Loucy (cell line): ENCODE data around the gene LHCGR.

Source experiments
- H2AFZ ChIP-seq: fragments of 200-600 bp; sonication (generic); 2 replicates; pipeline ENCODE4 v1.6.0; 2016; ENCODE audit warnings: antibody characterized with exemption, mild to moderate bottlenecking, low read length, moderate library complexity
- H3F3A ChIP-seq: fragments of 200-600 bp; 2 replicates; pipeline ENCODE4 v1.6.0; 2016; ENCODE audit warnings: antibody characterized with exemption, low read depth, mild to moderate bottlenecking
- H3K27me3 ChIP-seq: fragments of 200-600 bp; sonication (generic); 2 replicates; pipeline ENCODE4 v1.6.1; 2014; ENCODE audit warnings: low read length, mild to moderate bottlenecking; ENCODE audit not compliant: insufficient read depth, poor library complexity, severe bottlenecking
- H3K36me3 ChIP-seq: fragments of 200-600 bp; sonication (generic); 2 replicates; pipeline ENCODE4 v1.6.1; 2016; ENCODE audit warnings: low read length; ENCODE audit not compliant: insufficient read depth
- H3K4me1 ChIP-seq: fragments of 200-600 bp; sonication (generic); 2 replicates; pipeline ENCODE4 v1.5.1; 2014; ENCODE audit warnings: low read length, mild to moderate bottlenecking; ENCODE audit not compliant: insufficient read depth, poor library complexity, severe bottlenecking
- H3K4me2 ChIP-seq: fragments of 200-600 bp; sonication (generic); 2 replicates; pipeline ENCODE4 v1.6.0; 2014; ENCODE audit warnings: antibody characterized with exemption, low read length, low read depth, mild to moderate bottlenecking; ENCODE audit not compliant: poor library complexity, severe bottlenecking
- H3K4me3 ChIP-seq: fragments of 200-600 bp; sonication (generic); 2 replicates; pipeline ENCODE4 v1.5.1; 2014; ENCODE audit warnings: low read length, mild to moderate bottlenecking, mixed read lengths; ENCODE audit not compliant: poor library complexity, severe bottlenecking
- H3K79me2 ChIP-seq: fragments of 200-600 bp; sonication (generic); 2 replicates; pipeline ENCODE4 v1.6.1; 2014; ENCODE audit warnings: low read length; ENCODE audit not compliant: insufficient read depth
- H3K9ac ChIP-seq: fragments of 200-600 bp; sonication (generic); 2 replicates; pipeline ENCODE4 v1.6.0; 2014; ENCODE audit warnings: mild to moderate bottlenecking, low read depth, low read length, moderate library complexity; ENCODE audit not compliant: poor library complexity, severe bottlenecking
- H3K9me2 ChIP-seq: fragments of 200-600 bp; sonication (generic); replicated peaks from 2 replicates; pipeline ENCODE4 v1.6.1; 2016; ENCODE audit warnings: low read depth, low read length, mixed read lengths
- H3K9me3 ChIP-seq: fragments of 200-600 bp; sonication (generic); 2 replicates; pipeline ENCODE4 v1.6.1; 2014; ENCODE audit warnings: mild to moderate bottlenecking, antibody characterized with exemption, low read length, low read depth; ENCODE audit not compliant: insufficient read depth
- H4K20me1 ChIP-seq: fragments of 200-600 bp; sonication (generic); 2 replicates; pipeline ENCODE4 v1.6.0; 2014; ENCODE audit warnings: antibody characterized with exemption, low read length, mild to moderate bottlenecking; ENCODE audit not compliant: insufficient read depth, poor library complexity, severe bottlenecking
- CTCF ChIP-seq: fragments of 200-600 bp; sonication (generic); conservative IDR thresholded peaks from 2 replicates; pipeline ENCODE4 v1.5.1; 2014; ENCODE audit warnings: mild to moderate bottlenecking, antibody characterized with exemption, low read length
- EZH2phosphoT487 ChIP-seq: fragments of 200-600 bp; IDR thresholded peaks from 2 replicates; pipeline ENCODE4 v1.6.1; 2018; ENCODE audit warnings: antibody characterized with exemption, mild to moderate bottlenecking, moderate library complexity, borderline replicate concordance

LHCGR gene

GRCh38 chr2:48713647-48714046, 41.9 kb downstream of the LHCGR start:
- Histone ChIP-seq H3K4me3 (no peak overlapping the region), H3K27me3 (no peaks in the 10 kb centered on the region), H3K9me3 (no peaks in the 10 kb centered on the region), H4K20me1 (no peaks in the 10 kb centered on the region), H3K4me2 (no peak overlapping the region), H3K36me3 (no peaks in the 10 kb centered on the region), H3K4me1 (no peaks in the 10 kb centered on the region), H3K9me2 (no peaks in the 10 kb centered on the region), H2AFZ (no peak overlapping the region), H3K79me2 (no peaks in the 10 kb centered on the region), H3F3A (no peaks in the 10 kb centered on the region), H3K9ac (no peak overlapping the region)
- TF ChIP-seq CTCF (no peak), EZH2phosphoT487 (no peak)

GRCh38 chr2:48712151-48712550, 43.4 kb downstream of the LHCGR start:
- H3K4me2 ChIP-seq = no peak overlapping the region
- no peaks in the 10 kb centered on the region for H3K9me3 ChIP-seq
- no peak overlapping the region for H3K9ac ChIP-seq
- no peak overlapping the region for H2AFZ ChIP-seq
- no peaks in the 10 kb centered on the region for H4K20me1 ChIP-seq
- H3K27me3 ChIP-seq = no peaks in the 10 kb centered on the region
- H3K9me2 ChIP-seq = no peaks in the 10 kb centered on the region
- H3K79me2 ChIP-seq = no peaks in the 10 kb centered on the region
- no peaks in the 10 kb centered on the region for H3F3A ChIP-seq
- no peaks in the 10 kb centered on the region for H3K36me3 ChIP-seq
- TF ChIP-seq CTCF (no peak), EZH2phosphoT487 (no peak)
- H3K4me1 ChIP-seq = no peaks in the 10 kb centered on the region
- H3K4me3 ChIP-seq = no peak overlapping the region

- Histone ChIP-seq H3K36me3 (no peaks in the 10 kb centered on the region), H3K4me2 (no peak overlapping the region), H3F3A (no peaks in the 10 kb centered on the region), H3K27me3 (no peaks in the 10 kb centered on the region), H3K9me3 (no peaks in the 10 kb centered on the region), H3K4me3 (no peak overlapping the region), H4K20me1 (no peaks in the 10 kb centered on the region), H2AFZ (no peak overlapping the region), H3K9me2 (no peaks in the 10 kb centered on the region), H3K9ac (no peak overlapping the region), H3K79me2 (no peaks in the 10 kb centered on the region), H3K4me1 (no peaks in the 10 kb centered on the region)
- TF ChIP-seq EZH2phosphoT487 (no peak), CTCF (no peak)
Observed at GRCh38 chr2:48711343-48711742, 44.2 kb downstream of the LHCGR start.
